ENCODE results near the gene DYSF.

Gene DYSF

GRCh38 chr2:71496156-71496770 lies 42.9 kb downstream of the DYSF start:
- CTCF ChIA-PET, result interaction anchor here (0.6 kb wide), 1 partner anchor 14 kb away, joined by 3 read pairs; no protein-coding TSS in a partner anchor
- POLR2A ChIA-PET (ENCODE audit: low non-redundant PET), result no interaction called here
- no peak overlapping the region for H3K27ac ChIP-seq
- TF ChIP-seq, protein P1, sequence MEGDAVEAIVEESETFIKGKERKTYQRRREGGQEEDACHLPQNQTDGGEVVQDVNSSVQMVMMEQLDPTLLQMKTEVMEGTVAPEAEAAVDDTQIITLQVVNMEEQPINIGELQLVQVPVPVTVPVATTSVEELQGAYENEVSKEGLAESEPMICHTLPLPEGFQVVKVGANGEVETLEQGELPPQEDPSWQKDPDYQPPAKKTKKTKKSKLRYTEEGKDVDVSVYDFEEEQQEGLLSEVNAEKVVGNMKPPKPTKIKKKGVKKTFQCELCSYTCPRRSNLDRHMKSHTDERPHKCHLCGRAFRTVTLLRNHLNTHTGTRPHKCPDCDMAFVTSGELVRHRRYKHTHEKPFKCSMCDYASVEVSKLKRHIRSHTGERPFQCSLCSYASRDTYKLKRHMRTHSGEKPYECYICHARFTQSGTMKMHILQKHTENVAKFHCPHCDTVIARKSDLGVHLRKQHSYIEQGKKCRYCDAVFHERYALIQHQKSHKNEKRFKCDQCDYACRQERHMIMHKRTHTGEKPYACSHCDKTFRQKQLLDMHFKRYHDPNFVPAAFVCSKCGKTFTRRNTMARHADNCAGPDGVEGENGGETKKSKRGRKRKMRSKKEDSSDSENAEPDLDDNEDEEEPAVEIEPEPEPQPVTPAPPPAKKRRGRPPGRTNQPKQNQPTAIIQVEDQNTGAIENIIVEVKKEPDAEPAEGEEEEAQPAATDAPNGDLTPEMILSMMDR (conservative IDR thresholded peaks at IDR 0.05; ENCODE audit: low read depth), result no peak
- DNase-seq (ENCODE audit: low spot score), result no peak

DNA sequence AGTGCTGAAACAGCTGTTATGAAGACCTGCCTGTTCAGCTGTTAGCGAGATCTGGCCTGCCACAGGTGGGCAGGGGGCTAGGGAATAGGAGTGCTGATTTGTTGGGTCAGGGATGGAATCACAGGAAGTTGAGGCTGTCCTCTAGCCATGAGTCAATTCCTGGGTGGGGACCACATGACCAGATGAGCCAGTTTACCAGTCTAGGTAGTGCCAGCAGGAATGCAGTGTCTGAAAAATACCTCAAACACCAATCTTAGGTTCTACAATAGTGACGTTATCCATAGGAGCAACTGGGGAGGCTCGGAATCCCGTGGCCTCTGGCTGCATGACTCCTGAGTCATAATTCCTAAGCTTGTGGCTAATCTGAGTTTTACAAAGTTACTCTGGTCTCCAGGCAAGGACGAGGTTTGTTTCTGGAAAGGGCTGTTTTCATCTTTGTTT lies 44.9 kb downstream of the DYSF start:
- H3K27ac ChIP-seq, result peak overlapping the region; percentile 66
- POLR2A ChIA-PET (ENCODE audit: low non-redundant PET), result no interaction called here
- CTCF ChIA-PET, result interaction anchor here (1.0 kb wide), 1 partner anchor 12 kb away, joined by 3 read pairs; no protein-coding TSS in a partner anchor

DNA sequence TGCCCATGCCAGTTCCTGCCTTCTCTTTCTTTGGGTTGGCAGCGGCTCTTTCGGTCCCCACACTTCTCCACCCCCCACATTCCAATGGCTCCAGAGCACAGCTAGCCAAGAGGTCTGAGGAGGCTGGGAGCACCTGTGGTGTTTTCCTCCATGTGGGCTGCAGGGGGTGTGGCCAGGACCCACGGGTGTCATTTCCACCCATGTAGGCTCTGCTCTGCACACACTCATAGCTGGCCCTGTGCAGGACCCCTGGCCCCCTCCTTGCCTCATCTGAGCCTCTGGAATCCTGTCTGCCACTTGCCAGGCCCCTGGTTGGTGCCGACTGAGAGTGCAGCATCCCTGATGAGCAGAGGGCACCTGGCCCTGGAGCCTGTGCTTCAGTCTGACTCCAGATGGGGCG lies 46.3 kb downstream of the DYSF start:
- no peak for DNase-seq (ENCODE audit: low spot score)
- TF ChIP-seq, protein P1 (conservative IDR thresholded peaks at IDR 0.05; ENCODE audit: low read depth), result no peak
- no peak overlapping the region for H3K27ac ChIP-seq
- ChIA-PET POLR2A (ENCODE audit: low non-redundant PET) (no interaction called here), CTCF (interaction anchor here (0.6 kb wide), 1 partner anchor 30 kb away, joined by 3 read pairs; no protein-coding TSS in a partner anchor)

More for the DNA sequence above, 44.9 kb downstream of the DYSF start:
- TF ChIP-seq, protein P1 (conservative IDR thresholded peaks at IDR 0.05; ENCODE audit: low read depth), result no peak
- peak; percentile 73 for DNase-seq (ENCODE audit: low spot score)

GRCh38 chr2:71500426-71501079 lies 47.2 kb downstream of the DYSF start:
- POLR2A ChIA-PET (ENCODE audit: low non-redundant PET), result no interaction called here
- TF ChIP-seq, protein P1 (conservative IDR thresholded peaks at IDR 0.05; ENCODE audit: low read depth), result no peak
- H3K27ac ChIP-seq, result no peak overlapping the region
- DNase-seq (ENCODE audit: low spot score), result no peak
- CTCF ChIA-PET, result no interaction called here

- no peak for DNase-seq (ENCODE audit: low spot score)
- TF ChIP-seq, protein P1 (conservative IDR thresholded peaks at IDR 0.05; ENCODE audit: low read depth), result no peak
- ChIA-PET POLR2A (ENCODE audit: low non-redundant PET) (no interaction called here), CTCF (no interaction called here)
- H3K27ac ChIP-seq, result no peak overlapping the region
Measured at GRCh38 chr2:71502941-71503738, 49.8 kb downstream of the DYSF start.

- ChIA-PET CTCF (interaction anchor here (0.6 kb wide), 1 partner anchor 106 kb away, joined by 3 read pairs; no protein-coding TSS in a partner anchor), POLR2A (ENCODE audit: low non-redundant PET) (no interaction called here)
- DNase-seq (ENCODE audit: low spot score), result no peak
- TF ChIP-seq, protein P1 (conservative IDR thresholded peaks at IDR 0.05; ENCODE audit: low read depth), result no peak
- H3K27ac ChIP-seq, result no peak overlapping the region
Measured at GRCh38 chr2:71503837-71504236, 50.5 kb downstream of the DYSF start.

All from RWPE1 (cell line).